ENCODE measurements around the gene PROZ.

PROZ gene

DNA sequence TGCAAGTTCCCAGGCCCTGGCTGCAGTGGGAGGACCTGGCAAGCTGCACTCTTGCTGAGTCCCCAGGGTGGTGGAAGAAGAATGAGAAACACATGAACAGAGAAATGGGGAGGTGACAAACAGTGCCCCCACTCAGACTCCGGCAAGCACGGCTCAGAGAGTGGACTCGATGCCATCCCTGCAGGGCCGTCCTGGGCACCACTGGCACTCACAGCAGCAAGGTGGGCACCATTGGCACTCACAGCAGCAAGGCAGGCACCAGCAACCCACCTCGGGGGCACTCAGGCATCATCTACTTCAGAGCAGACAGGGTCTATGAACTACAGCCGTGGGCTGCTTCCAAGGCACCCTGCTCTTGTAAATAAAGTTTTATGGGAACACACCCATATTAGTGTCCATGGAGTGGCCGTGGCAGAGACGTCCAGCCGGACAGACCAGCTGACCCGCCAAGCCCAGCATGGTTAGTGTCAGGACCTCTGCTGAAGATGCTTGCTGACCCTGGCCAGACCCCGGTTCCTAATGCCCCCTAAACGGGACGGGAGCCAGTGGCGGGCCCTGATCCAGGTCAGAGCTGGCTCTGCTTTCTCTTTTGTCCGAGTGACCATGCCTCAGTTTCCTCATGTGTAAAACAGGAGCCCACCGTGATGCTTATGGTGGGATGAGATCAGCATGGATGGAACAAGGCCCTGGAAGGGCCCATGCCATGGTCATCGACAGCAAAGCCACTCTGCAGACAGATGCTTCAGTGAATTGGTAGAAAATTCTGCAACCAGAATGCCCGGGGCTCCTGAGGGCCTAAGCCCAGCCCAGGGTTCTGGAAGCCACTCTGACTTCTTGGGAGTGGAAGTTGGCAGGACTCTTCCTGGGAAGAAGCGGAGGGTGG, 37.9 kb upstream of the PROZ start:
- no peak for DNase-seq

DNA sequence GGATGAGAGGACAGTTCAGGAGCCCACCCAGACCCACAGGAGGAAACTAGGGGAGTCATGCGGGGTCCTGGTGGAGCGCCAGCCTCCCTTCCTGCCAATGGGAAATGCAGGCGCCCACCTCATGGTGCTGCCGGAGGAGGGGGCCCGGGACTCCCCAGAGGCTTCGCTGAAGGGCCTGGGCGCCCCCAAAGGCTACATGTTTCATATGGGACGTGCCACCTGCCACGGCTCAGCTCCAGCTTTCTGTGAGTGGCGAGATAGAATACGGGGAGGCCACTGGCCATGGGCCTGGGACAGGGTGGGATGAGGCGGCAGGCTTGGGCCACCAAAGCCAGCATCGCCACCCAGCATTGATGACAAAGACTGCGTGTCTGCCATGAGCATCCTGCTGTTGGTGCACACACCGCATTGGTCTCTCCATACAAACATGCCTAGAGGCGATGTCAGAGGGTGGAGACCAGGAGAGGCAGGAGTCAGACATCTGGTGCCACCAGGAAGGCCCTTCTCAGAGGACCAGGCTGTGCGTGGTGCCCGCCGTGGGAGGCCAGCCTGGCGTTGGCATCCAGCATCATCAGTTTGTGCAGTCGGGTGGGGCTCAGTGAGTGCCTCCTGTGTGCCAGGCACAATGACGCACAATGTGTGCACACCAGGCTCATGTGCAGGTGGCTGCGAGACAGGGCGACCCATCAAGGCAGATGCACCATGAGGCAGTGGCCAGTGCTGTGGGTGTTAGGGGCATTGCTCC, 37.1 kb upstream of the PROZ start:
- no peak for DNase-seq

DNA sequence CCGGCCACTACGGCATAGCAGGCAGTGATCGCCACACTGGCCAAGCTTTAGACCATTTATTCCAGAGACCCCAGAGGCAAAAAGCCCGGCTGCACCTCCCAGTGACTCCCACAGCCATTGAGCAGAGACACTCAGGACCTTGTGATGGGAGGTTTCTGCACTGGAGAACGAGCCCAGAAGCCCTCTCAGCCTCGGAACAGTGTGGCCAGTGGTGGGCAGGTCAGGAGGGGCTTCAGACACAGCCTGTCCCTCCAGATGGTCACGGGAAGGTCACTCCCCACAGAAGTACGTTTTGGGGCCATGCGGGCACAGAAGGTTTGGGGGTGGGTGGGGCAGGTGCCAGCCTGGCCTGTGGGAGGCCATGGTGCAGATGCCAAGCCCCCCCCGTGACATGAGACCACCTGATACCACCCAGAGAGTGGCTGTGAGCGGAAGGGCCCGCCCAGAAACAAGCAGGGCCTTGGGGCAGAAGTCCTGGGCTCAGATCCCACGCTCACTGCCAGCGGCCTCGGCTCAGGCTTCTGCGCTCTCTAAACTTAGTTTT, 36.4 kb upstream of the PROZ start:
- DNase-seq, result no peak

DNA sequence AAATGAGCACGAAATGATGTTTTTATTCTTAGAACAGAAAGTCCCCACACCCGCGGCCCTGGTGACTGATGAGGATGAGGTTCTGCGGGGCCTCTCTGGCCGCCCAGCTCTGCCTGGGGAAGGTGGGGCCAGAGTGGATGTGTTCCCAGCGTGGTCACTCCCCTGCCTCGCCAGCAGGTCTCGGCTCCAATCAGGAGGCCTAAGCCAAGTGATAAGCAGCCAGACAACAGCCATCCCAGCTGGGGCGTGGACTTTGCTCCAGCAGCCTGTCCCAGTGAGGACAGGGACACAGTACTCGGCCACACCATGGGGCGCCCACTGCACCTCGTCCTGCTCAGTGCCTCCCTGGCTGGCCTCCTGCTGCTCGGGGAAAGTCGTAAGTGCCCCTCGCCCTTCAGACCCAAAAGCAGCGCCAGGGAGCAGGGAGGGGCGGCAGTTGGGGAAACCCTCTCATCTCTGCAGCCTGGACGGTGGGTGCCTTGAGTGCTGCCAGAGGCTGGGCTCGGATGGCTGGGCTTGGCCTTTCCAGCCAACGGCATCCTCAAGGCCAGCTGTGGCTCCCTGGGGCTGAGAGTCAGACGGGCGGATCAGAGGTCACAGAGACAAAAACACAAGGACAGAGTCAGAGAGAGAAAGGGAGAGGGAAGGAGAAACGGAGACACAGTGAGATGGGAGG, 35.8 kb upstream of the PROZ start, which contains the start of gene F10:
TSS of gene F10 (plus strand) at position 250 of the 676 bp plus-strand sequence. CDS start at position 307, 57 bp downstream.
- DNase-seq, result no peak

DNA sequence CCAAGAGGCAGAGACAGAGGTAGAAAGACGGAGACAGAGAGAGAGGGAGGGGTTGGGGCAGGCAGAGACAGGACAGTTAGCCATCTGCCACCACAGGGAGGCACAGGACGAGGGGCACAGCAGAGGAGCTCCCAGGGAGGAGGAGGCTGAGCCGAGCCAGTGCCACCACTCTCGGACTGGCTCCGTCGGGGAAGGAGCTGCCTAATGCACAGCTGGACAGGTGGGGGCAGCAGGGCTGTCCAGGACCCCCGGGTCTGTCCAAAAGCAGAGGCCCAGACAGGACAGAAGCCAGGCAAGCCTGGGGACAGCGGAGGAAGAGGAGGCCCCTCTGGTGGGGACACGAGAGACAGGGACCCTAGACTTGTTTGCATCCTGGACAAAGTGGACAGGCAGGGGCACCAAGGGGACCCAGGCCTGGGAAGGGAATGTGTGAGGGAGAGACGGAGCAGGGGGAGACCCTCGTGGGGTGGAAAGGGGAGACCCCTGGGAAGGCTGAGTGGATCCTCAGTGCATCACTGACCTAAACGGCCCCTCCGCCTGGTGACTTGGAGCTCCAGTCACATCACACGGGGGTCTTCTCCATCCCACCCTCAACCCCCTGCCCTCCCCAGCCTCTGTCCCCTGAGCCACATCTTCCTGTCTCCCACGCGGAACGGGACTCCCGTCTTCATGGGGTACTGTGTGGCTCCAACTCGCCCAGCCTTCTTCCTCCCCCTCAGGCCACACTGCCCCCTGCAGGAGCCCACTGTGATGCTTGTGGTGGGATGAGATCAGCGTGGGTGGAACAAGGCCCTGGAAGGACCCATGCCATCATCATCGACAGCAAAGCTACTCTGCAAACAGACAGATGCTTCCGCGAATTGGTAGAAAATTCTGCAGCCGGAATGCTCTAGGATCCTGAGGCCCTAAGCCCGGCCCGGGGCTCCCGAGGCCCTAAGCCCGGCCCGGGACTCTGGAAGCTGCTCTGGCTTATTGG, 34.9 kb upstream of the PROZ start:
- DNase-seq, result no peak

DNA sequence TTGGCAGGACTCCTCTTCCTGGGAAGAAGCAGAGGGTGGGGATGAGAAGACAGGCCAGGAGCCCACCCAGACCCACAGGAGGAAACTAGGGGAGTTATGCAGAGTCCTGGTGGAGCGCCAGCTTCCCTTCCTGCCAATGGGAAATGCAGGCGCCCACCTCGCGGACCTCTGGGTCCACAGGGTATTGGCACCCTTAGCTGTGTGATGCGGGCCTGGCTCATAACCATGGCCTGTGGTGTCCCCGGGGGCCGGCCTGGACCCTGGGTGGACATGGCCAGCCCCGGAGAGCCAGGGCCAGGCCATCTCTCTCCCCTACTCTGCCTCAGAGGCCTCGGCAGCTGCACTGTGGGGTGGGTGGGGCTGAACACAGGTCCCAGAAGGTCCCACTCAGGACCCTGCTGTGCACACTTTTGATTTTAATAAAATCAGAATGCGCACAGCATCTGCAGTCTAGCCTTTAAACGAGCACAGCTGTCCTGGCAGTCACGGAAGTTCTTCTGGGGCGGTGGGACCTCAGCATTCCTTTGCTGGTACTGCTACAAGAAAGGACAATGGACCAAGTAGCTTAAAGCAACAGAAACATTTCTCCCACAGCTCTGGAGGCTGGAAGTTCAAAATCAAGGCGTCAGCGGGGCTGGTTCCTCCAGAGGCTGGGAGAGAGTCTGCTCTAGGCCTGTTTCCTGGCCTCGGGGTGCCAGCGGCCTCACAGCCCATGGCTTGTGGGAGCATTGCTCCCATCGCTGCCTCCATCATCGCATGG, 34.1 kb upstream of the PROZ start:
- no peak for DNase-seq

DNA sequence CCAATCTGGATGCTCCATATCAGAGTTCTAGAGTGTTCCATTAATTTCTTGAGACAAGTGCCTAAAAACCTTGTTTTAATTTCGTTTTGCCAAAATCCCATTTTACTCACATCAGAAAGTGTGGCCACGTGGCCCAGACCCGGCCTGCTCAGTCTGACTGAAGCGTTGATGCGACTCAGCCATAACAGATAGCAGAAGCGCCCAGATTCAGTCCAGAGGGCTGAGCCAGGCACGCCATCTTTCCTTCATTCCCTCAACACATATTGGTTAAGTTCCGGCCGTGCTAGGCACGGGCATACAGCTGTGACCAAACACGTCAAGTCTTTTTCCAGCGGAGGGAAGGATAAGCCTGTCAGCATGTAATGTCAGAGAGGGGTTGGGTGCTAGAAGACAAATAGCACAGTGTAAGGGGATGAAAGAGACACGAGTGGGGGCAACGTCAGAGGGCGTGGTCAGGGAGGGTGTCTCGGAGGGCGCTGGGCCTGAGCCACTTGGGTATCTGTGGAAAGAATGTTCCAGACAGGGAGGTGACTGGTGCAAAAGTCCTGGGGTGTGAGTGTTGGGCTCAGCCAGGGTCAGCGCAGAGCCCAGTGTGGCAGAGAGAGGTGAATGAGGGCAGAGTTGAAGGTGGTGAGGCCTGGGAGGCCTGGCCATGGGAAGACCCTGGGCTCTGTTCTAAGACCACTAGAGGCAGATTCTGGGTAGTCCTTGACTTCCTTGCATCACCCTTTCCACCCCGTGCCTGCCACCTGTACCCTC, 32.8 kb upstream of the PROZ start:
- no peak for DNase-seq

DNA sequence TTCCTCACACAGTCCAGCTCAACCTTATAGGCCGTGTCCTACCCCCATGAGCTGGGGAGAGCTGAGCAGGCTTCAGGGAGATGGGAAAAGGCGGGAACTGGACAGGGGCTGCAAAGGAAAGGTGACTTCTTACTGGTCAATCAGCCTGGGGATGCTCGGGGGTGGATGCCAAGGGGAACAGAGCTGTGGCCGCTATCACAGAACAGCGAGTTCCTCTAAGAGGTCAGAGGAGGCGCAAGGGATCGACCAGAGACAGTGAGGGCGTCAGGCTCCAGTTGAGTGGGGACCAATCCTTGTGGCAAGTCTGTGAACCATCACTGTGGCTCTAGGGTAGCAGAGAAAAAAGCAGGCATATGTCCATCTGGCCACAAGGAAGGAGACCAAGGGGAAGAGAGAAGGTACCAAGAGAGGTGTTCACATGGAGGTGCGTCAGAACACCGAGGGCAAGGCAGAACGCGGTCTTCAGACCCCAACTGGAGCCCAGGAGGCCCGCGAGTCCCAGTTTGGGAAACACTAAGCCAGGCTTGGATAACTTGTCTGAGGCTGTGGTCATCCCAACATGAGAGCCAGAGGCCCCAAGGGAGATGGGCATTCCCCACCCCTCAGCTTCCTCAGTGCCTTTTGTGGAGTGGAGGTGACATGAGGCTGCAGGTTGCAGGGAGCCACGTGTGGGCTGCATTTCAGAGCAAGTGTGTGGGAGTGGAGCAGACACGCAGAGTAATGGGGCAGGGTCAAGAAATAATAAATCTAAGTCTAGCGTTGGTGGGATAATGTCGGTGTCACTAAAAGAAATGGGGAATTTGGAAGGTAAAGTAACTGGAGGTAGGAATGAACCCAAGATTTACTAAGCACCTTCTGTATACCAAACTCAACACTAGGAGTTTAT, 31.9 kb upstream of the PROZ start:
- DNase-seq, result no peak

DNA sequence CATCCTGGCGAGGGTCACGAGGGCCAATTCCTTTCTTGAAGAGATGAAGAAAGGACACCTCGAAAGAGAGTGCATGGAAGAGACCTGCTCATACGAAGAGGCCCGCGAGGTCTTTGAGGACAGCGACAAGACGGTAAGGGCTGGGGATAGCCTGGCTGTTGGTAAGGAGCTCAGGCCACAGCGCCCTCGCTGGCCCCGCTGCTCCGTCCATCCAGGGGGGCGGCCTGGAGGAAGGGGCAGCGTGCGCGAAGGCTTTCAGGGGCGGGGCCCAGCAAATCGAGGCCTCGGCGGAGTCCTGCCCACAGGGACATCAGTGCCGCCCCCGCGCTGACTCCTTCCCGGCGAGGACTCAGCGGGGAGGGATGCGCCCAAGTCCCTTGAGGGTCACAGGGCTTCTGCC, 29.0 kb upstream of the PROZ start:
- DNase-seq, result no peak

DNA sequence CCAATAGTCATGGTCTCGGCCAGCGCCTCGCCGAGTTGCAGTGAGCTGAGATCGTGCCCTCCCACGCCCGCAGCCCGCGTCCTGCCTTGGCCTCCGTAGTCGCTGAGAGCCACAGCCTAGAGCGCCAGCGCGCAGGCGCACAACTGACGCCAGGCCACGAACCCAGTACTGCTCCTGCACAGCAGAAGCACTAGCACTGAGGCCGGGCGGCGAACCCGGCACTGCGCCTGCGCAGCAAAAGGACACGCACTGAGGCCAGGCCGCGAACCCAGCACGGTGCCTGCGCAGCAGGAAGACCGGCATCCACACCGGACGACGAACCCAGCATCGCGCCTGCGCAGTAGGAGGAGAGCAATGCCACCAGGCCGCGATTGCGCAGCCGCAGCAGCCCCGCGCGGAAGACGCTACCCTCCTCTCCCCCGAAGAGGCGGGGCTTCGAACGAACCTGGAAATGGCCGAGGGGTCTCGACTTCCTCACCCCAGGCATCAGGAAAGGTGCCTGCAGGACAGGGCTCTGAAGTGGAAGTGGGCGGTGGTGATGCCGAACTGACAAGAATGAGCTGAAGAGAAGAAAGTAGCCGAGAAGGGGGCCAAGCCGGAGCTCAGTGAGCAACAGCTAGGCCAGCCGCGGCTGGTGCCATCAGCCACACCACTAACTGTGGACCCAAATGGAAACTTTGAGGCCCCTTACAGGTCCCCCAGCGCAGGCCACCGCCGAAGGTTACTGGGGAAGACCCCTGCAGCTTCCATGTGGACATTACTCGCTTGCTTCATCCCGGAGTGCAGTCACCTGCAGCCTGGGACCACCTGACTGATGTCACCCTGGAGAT, 28.3 kb upstream of the PROZ start:
- no peak for DNase-seq

DNA sequence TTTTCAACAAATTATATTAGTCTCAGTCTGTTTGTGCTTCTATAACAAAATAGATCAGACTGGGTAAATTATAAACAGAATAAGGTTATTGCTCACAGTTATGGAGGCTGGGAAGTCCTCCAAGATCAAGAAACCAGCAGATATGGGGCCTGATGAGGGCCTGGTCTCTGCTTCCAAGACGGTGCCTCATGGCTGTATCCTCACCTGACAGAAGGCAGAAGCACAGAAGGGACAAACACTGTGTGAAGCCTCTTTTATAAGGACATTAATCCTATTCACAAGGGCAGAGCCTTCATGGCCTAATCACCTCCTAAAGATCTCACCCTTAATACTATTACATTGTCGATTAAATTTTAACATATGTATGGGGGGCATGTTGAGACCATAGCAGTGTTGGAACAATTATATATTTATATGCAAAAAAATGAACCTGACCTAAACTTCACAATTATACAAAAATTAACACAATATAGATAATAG, 23.1 kb upstream of the PROZ start:
- no peak for DNase-seq

DNA sequence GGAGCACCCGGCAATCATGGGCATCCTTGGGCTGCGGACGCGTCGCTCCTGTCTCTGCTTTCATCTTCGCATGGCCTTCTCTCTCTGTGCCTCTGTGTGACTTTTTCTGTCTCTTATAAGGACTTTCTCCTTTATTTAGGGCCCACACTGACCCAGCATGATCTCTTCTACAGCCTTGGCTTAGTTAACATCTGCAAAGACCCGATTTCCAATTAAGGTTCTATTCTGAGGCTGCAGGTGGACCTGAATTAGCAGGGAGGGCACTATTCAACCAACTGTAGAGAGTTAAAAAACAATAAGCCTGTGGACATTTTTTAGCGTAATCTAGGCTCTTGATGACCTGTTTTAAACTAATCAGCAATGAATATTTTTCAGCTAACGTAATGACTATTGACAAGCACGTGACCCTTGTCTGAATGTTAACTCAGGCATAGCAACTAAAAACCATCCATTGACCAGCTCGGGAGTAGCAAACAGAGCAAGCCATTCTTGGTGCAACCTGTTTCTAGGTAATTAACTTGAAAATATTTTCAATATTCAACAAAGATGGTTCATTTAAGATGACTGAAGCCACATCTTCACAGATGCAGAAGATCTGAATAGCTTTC, 20.7 kb upstream of the PROZ start:
- DNase-seq, result no peak

DNA sequence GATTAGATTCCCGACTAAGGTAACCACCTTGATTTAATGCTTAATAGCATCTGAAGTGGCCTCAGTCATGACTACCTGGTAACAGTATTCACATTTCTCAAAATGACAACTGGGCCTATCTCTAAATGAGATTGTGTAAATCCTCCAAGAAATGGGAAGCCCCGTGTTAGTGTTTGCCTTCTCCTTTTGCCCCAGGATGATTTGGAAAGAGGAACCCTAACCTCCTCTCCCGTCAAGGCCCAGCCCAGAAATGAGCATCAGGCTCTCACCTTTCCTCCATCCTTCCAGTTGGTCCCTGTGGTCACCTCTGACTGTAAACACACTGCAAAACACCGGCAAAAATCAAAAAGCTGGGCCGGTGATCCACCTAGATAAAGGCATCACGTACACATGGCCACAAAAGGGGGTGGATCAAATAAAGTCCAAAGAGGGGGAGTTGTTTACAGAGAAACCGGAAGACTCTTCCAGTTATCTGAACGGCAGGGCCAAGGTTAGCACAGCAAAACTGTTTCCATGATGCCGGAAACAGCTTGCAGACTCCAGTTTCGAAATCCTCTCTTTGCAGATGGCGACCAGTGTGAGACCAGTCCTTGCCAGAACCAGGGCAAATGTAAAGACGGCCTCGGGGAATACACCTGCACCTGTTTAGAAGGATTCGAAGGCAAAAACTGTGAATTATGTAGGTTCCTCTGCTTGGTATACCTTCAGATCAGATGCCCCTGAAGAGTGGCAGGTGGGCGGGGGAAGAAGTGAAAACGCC, 19.5 kb upstream of the PROZ start:
- no peak for DNase-seq

DNA sequence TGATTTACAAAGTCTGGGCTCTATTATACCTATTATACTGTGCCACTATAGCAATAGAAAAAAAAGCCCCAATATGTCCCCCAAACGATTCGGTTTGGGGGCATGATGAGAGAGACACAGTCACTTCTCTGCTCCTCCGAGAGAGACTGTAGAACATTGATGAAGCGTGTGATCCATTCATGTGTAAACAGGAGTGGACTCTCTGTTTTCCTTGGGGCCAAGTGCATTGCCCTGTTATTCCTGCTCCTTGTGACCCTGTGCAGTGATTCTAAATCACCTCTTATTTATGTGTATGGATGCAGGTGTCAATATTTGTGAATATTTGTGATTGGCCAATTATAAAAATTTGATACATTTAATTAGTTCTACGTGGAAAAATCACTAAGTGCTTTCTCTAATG, 18.9 kb upstream of the PROZ start:
- no peak for DNase-seq

DNA sequence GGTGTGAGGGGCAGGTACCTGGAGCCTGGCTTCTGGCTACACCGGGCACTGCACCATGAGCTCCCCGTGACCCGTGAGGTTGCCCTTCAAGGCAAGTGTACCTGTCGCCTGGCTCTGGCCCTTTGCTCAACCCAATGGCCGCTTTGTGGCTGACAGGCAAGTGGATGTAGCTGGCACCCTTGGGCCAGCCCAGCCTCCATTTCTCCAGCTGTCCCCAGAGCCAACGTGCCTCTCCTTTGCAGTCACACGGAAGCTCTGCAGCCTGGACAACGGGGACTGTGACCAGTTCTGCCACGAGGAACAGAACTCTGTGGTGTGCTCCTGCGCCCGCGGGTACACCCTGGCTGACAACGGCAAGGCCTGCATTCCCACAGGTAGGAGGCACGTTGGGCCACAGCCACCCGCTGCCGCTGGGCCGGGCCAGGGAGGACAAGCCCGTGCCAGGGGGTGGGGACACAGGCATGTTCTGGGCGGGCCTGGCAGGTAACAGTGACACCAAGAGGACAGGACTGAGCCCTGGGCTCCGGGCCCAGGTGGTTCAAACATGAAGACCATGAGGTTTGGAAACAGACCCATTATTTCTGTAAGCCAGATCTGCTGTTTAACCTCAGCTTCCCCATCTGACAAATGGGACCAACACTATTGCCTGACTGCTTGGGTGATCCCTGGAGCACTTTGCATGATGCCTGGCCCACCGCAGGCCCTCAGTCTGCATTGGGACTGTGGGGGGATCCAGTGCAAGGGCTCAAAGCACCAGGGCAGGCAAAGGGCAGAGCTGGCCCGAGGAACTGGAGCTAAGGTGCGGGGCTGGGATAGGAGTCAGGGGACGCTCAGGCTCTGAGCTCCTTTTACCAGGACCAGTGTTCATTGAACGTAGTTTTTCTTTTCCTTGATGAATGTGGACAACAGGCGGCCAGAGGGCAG, 17.5 kb upstream of the PROZ start:
- no peak for DNase-seq

DNA sequence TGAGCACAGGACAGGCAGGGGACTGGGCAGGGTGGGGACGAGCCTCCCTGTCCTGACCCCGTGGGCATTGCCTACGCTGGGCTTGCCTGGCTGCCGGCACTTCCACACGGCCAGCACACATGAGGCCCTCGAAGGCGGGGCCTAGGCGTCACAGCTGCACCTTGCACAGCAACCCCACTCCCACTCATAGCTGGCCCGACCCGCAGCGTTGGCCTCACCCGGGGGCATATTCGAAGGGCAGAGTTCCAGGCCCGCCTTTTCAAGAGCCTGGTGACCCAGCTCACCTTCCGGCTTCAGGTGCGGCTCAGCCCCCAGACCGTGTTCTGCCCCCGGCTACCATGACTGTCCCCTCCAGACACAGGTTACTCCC, 16.9 kb upstream of the PROZ start:
- no peak for DNase-seq

Measured in NCI-H2029 treated with DMSO at 0.1 percent for 48 hours (cell line).